ENCODE results near the gene RBM20. TPM values are rescaled to one million over a fixed set of nuclear protein-coding genes. Genes with fewer than 3 reads are reported as not detected.

The RBM20 gene
- polyA plus RNA-seq, 3 donors from 2014 or later = not detected

DNA sequence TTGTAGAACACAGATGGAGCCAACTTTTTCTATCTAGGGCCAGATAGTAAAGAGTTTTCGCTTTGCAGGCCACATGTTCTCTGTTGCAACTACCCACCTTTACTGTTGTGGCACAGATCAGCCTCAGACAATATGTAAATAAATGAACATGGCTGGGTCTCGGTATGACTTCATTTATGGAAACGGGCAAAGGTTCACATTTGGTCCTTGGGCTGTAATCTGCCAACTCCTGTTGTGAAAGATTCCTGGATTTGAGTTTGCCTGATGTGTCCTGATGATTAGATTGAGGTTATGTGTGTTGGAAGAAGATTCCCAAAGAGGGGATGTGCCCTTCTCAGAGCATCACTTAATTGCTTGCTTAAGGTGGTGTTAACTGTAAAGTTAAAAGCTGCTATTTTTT is 38.2 kb downstream of the RBM20 start:
- H3K9me3 Mint-ChIP-seq = peaks cover 0 to 2% (median 0%) of the 10 kb centered on the region in 6 donors

DNA sequence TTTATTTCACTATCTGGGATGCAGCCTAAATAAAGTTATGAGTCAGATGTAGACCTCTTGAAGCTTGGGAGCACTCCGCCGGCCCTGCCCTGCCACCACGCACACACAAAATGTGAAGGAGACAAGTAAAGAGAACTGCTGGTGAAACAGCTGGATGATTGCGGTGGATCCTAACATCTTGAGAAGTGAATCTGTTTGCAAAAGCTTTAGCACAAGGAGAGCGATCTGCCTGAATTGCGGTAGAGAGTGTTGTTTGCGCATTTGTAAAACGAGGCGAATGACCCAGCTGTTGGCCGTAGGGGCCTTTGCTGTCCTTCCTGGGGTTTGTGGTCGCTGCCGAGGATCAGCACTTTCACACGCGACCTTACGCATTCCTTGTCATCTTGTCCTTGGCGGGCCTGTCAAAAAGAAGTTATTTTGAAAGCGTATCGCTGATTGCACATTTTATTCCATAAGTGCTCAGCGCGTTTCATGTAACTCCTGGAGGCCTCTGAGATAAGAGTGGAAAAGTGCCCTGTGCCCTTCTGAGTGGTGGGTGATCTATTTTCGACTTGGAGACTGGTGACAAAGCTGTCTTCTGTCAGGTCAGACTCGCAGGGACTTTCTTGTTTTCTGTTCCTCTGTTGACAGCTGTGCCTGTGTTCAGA is 40.8 kb downstream of the RBM20 start:
- DNase-seq = no peak
- Mint-ChIP-seq H3K36me3 (no peaks in the 10 kb centered on the region), H3K9me3 (no peaks in the 10 kb centered on the region), H3K4me1 (no peaks in the 10 kb centered on the region), H3K27me3 (ENCODE audit: low read depth in 3 of 3) (peaks cover 0 to 23% (median 2%) of the 10 kb centered on the region in 3 donors), H3K4me3 (no peak overlapping the region), H3K27ac (no peak overlapping the region)

More for the DNA sequence above, 38.2 kb downstream of the RBM20 start:
- H3K27ac Mint-ChIP-seq = no peak overlapping the region
- H3K27me3 Mint-ChIP-seq (ENCODE audit: low read depth in 3 of 3) = peaks cover 0 to 19% (median 2%) of the 10 kb centered on the region in 3 donors
- H3K36me3 Mint-ChIP-seq = no peaks in the 10 kb centered on the region
- no peak for DNase-seq
- H3K4me3 Mint-ChIP-seq = no peak overlapping the region
- no peaks in the 10 kb centered on the region for H3K4me1 Mint-ChIP-seq

DNA sequence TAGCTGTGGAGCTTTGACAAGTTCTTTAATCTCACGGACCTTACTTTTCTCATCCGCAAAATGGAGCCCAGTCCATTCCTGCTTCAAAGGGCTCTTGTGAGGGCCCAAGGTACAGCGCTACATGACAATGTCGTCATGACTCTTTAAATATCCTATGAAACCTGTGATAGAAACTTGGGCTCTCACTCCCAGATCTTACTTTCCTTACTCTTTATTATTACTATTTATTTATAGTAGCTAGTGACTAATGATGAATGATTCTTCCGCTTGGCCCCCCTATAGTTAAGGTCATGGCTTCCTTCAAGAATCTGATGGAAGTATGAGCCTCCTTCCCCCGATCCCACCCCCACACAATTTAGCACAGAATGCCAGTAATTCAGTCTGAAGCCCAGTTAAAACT is 41.9 kb downstream of the RBM20 start:
- H3K4me3 Mint-ChIP-seq = no peak overlapping the region
- peaks cover 3 to 20% (median 3%) of the 10 kb centered on the region in 3 donors for H3K27me3 Mint-ChIP-seq (ENCODE audit: low read depth in 3 of 3)
- H3K36me3 Mint-ChIP-seq = no peaks in the 10 kb centered on the region
- H3K9me3 Mint-ChIP-seq = no peaks in the 10 kb centered on the region
- H3K27ac Mint-ChIP-seq = no peak overlapping the region
- no peaks in the 10 kb centered on the region for H3K4me1 Mint-ChIP-seq
- DNase-seq = no peak

DNA sequence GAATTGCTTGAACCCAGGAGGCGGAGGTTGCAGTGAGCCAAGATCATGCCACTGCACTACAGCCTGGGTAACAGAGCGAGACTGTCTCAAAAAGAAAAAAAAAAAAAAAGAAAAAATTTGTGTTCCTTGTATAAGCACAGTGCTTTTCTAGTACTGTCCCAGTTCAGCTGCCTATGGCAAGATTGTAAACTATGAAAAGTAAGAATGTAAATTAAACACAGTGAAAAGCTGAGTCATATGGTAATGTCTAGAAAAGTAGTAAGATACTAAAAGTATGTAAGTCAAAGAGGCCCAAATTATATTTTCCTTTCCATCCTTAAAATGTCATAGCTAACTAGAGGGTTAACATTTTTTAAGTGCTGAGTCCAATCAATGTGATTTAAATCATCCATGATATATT is 42.8 kb downstream of the RBM20 start:
- Mint-ChIP-seq H3K27me3 (ENCODE audit: low read depth in 3 of 3) (peaks cover 5 to 20% (median 5%) of the 10 kb centered on the region in 3 donors), H3K4me1 (no peaks in the 10 kb centered on the region), H3K27ac (no peak overlapping the region), H3K9me3 (no peaks in the 10 kb centered on the region), H3K4me3 (no peak overlapping the region), H3K36me3 (no peaks in the 10 kb centered on the region)
- DNase-seq = no peak

DNA sequence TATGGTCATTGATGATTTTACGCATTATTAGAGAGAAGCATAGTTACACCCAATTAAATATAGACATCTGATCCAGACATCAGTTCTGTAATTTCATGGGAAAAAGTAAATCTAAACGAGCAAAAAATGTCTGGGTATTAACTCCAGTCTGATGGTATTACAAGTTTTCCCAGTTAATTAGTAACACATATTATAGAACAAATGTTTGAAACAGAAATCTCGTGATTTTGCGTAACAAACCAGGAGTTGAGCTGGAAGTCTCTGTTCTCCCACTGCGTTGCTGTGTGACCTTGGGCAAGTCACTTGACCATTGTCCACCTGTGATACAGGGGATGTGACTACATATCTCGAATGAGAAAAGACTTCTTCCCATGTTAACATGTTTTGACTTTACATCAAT is 43.3 kb downstream of the RBM20 start:
- no peaks in the 10 kb centered on the region for H3K36me3 Mint-ChIP-seq
- no peak for DNase-seq
- H3K4me1 Mint-ChIP-seq = no peaks in the 10 kb centered on the region
- no peaks in the 10 kb centered on the region for H3K9me3 Mint-ChIP-seq
- peaks cover 5 to 20% (median 5%) of the 10 kb centered on the region in 3 donors for H3K27me3 Mint-ChIP-seq (ENCODE audit: low read depth in 3 of 3)
- H3K27ac Mint-ChIP-seq = no peak overlapping the region
- no peak overlapping the region for H3K4me3 Mint-ChIP-seq

DNA sequence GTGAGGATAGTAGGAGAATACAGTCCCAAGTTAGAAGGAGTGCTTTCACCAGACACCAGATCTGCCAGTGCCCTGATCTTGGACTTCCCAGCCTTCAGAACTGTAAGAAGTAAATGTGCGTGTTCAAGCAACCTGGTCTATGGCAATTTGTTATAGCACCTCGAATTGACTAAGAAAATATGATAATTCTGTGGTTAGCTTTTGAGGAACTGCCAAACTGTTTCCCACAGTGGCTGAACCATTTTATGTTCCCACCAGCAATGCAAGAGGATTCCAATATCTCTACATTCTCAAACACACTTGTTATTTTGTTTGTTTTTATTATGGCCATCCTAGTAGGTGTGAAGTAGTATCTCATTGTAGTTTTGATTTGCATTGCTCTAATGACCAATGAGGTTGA is 47.0 kb downstream of the RBM20 start:
- peaks cover 0 to 3% (median 0%) of the 10 kb centered on the region in 6 donors for H3K9me3 Mint-ChIP-seq
- DNase-seq = no peak

DNA sequence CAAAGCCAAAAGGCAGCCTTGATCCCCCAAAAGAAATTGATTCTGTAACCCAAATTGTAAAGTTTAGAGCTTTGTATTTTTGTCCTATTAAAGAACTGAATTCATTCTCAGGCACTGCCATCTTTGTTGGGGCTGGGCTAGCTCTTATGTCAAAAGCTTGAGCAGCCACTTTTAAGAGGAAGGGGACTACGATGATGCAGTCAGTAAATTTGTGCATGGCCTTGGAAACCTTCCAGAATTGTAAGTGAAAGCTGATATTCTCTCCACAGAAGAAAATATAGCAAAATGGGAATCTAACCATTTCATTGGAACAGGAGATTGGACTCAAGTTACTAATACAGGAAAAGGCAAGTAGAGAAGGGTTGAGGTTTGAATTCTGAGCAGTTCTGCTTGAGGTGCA is 50.1 kb downstream of the RBM20 start:
- Mint-ChIP-seq H3K27ac (no peak overlapping the region), H3K36me3 (peaks cover 0 to 4% (median 0%) of the 10 kb centered on the region in 3 donors), H3K4me3 (no peak overlapping the region), H3K9me3 (peaks cover 0 to 3% (median 0%) of the 10 kb centered on the region in 6 donors), H3K27me3 (ENCODE audit: low read depth in 3 of 3) (peaks cover 5 to 12% (median 12%) of the 10 kb centered on the region in 3 donors), H3K4me1 (no peaks in the 10 kb centered on the region)
- DNase-seq = no peak

More for the DNA sequence above, 47.0 kb downstream of the RBM20 start:
- H3K36me3 Mint-ChIP-seq = peaks cover 0 to 4% (median 0%) of the 10 kb centered on the region in 3 donors
- H3K27me3 Mint-ChIP-seq (ENCODE audit: low read depth in 3 of 3) = peaks cover 5 to 14% (median 8%) of the 10 kb centered on the region in 3 donors
- H3K4me3 Mint-ChIP-seq = no peak overlapping the region
- no peaks in the 10 kb centered on the region for H3K4me1 Mint-ChIP-seq
- no peak overlapping the region for H3K27ac Mint-ChIP-seq

DNA sequence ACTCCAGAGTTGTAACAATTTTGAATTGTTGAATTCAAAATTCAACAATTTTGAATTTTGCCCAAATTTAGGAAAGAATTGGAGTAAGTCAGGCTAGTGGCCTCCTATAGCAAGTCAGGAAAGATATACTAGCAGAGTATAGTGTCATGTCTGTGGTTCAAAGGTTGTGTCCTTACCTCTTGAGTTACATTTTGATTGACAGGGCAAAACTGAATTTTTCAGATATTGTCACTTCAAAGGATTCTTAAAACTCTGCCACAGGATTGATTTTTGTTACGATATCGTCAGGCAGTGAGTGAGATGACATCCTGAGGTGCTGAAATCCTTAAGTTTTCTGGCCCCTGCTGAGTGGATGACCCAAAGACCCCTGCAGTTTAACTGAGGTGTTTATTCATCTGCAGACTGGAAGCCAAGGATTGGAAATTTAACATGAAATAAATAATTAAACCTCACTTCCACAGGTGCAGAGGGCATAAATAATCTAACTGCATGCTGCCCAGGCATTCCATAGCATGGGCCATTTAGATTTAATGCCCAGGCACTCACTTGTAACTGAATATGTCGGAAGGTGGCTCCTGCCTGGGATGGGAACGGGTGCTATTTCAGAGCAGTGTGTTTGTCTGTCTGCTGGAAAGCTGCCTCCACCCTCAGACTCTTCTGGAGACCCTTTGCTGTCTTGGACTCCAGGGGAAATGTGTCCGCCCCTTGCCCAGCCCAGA is 50.8 kb downstream of the RBM20 start:
- Mint-ChIP-seq H3K9me3 (peaks cover 0 to 3% (median 0%) of the 10 kb centered on the region in 6 donors), H3K27me3 (ENCODE audit: low read depth in 3 of 3) (peaks cover 5 to 12% (median 8%) of the 10 kb centered on the region in 3 donors), H3K36me3 (peaks cover 0 to 4% (median 0%) of the 10 kb centered on the region in 3 donors), H3K4me1 (no peaks in the 10 kb centered on the region), H3K4me3 (no peak overlapping the region), H3K27ac (no peak overlapping the region)
- no peak for DNase-seq

DNA sequence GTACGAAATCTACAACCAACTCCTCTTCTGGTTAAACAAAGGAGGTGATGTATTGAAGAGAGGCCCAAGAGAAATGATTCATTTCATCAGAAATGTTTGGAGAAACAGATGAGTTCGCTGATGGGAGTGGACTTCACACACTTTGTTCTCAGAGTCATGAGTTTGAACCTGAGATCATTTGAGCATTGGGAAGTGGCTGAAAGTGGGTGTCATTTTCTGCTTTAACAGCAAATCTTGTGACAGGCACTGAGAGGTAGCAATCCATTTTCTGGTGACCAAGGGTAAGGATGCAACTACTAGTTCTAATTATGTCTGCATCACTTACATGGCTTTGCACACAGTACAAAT is 51.4 kb downstream of the RBM20 start:
- Mint-ChIP-seq H3K9me3 (peaks cover 0 to 3% (median 0%) of the 10 kb centered on the region in 6 donors), H3K27ac (no peak overlapping the region), H3K27me3 (ENCODE audit: low read depth in 3 of 3) (peaks cover 4 to 9% (median 8%) of the 10 kb centered on the region in 3 donors), H3K36me3 (peaks cover 0 to 4% (median 0%) of the 10 kb centered on the region in 3 donors), H3K4me3 (no peak overlapping the region), H3K4me1 (no peaks in the 10 kb centered on the region)
- no peak for DNase-seq

DNA sequence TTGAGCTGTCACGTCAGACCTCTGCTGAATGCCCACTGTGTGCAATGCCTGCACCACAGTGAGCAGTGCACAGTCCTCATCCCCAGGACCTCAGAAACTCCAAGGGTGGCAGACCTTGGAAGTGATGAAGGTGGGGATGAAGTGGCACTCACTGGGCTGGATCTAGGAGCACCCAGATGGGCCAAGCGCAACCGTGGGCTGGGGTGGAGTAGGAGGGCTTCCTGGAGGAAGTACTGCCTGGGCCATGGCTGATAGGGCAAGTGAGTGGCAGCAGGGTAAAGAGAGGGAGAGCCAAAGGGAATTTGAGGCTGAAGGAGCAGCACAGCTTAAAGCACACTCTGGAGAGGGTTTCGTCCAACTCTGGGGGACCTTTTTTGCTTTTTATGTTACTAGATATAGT is 52.3 kb downstream of the RBM20 start:
- Mint-ChIP-seq H3K27me3 (ENCODE audit: low read depth in 3 of 3) (peaks cover 4 to 9% (median 8%) of the 10 kb centered on the region in 3 donors), H3K36me3 (peaks cover 0 to 4% (median 0%) of the 10 kb centered on the region in 3 donors), H3K4me1 (no peaks in the 10 kb centered on the region), H3K9me3 (peaks cover 0 to 3% (median 0%) of the 10 kb centered on the region in 6 donors), H3K27ac (no peak overlapping the region), H3K4me3 (no peak overlapping the region)
- no peak for DNase-seq

DNA sequence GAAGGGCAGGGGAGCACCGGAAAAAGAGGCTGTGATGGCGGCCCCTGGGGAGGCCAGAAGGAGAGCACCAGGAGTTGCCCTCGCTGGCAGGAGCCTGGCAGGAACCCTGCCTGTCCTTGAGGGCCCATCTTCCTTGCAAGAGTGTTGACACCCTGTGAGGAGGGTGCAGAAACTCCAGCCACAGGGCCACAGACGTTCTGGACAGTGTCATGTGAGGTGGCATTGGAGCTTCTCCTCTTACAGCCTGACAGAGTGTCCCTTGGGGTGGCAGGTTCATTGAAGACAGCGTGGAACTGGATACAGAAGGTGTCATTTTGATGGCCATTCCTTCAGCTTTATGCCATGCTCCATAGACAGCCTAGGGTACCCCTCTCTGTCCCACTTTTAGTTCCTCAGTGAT is 54.2 kb downstream of the RBM20 start:
- DNase-seq = no peak
- no peak overlapping the region for H3K4me3 Mint-ChIP-seq
- no peaks in the 10 kb centered on the region for H3K9me3 Mint-ChIP-seq
- H3K27me3 Mint-ChIP-seq (ENCODE audit: low read depth in 3 of 3) = peaks cover 0 to 9% (median under 1%) of the 10 kb centered on the region in 3 donors
- no peaks in the 10 kb centered on the region for H3K4me1 Mint-ChIP-seq
- peaks cover 0 to under 1% (median 0%) of the 10 kb centered on the region in 3 donors for H3K36me3 Mint-ChIP-seq
- H3K27ac Mint-ChIP-seq = no peak overlapping the region

DNA sequence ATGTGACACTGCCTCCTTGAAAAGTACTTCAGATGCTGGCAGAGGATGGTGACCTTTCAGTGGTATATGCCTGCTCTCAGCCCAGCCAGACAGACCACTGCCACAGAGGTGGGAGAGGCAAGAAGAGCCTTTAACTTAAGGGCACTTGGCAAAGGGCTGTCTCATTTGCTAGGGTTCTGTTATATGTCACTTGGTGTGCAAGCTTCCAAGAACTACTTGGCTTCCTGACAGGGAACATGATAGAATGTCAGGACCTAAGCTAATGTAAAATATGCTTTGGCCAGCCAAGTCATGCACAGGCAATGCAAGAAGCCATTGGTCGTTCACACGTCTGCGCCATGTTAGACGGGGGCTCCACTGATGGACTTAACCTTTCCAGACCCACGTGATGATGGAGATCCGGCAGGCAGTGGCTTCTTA is 54.7 kb downstream of the RBM20 start:
- no peak overlapping the region for H3K4me3 Mint-ChIP-seq
- H3K9me3 Mint-ChIP-seq = no peaks in the 10 kb centered on the region
- H3K4me1 Mint-ChIP-seq = no peaks in the 10 kb centered on the region
- H3K27ac Mint-ChIP-seq = no peak overlapping the region
- no peaks in the 10 kb centered on the region for H3K36me3 Mint-ChIP-seq
- peaks cover 0 to 9% (median 0%) of the 10 kb centered on the region in 3 donors for H3K27me3 Mint-ChIP-seq (ENCODE audit: low read depth in 3 of 3)
- no peak for DNase-seq

DNA sequence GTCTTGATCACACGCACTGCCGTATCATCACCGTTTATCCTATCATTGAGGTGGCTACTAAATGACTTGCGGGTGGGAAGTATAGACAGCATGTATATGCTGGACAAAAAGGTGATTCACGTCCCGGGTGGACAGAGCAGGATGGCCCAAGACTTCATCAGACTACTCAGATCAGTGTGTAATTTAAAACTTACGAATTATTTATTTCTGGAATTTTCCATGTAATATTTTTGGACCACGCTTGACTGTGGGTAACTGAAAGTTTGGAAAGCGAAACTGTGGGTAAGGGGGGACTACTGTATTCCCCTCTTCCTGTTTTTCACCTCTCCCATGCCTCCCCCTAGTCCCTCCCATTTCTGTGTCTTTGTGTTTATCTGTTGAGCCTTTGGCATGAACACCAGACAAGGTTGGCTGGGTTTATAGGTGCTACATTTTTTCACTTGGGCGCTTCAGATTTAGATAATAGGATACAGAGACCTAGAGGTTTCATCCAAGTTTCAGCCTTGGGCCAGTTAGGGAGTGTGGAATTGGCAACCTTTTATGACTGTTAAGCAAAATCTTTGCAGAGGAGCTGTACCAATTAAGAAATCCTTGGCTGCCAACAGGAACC is 55.8 kb downstream of the RBM20 start:
- Mint-ChIP-seq H3K4me1 (no peaks in the 10 kb centered on the region), H3K27ac (no peak overlapping the region), H3K4me3 (no peak overlapping the region), H3K27me3 (ENCODE audit: low read depth in 3 of 3) (peaks cover 0 to 9% (median 0%) of the 10 kb centered on the region in 3 donors), H3K9me3 (no peaks in the 10 kb centered on the region), H3K36me3 (no peaks in the 10 kb centered on the region)
- no peak for DNase-seq

DNA sequence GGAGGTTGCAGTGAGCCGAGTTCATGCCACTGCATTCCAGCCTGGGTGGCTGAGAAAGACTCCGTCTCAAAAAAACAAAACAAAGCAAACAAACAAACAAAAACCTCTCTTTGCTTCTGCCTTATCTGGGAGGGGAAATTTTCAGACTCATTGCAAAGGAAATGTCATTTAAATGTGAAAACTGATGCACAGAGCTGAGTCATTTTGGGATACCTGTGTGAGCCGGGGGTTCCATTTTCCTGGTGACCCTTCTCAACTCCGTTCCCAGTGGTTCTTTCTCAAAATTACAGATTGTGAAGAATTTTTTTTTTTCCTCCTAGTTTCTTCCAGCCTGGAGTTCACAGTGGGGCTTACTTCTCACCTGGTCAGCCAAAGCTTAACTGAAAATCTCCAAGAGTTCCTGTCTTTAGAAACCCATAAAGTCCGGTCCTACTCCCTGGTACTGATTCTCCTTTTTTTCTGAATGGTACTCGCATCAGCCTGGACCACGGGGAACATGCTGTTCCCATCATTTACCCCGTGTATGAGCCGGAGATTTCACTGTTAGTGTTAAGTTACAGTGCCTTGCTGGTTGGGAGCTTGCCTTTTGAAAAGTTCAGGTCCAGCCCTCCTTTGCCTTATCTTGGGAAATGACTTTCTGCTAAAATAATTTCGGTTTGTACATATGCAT is 56.9 kb downstream of the RBM20 start:
- Mint-ChIP-seq H3K4me1 (no peaks in the 10 kb centered on the region), H3K4me3 (no peak overlapping the region), H3K36me3 (no peaks in the 10 kb centered on the region), H3K27me3 (ENCODE audit: low read depth in 3 of 3) (peaks cover 0 to 6% (median 0%) of the 10 kb centered on the region in 3 donors), H3K9me3 (no peaks in the 10 kb centered on the region), H3K27ac (no peak overlapping the region)
- no peak for DNase-seq

Data from immature natural killer cell (primary cell).